Measurements from ENCODE around the gene CXCR1.

DNA sequence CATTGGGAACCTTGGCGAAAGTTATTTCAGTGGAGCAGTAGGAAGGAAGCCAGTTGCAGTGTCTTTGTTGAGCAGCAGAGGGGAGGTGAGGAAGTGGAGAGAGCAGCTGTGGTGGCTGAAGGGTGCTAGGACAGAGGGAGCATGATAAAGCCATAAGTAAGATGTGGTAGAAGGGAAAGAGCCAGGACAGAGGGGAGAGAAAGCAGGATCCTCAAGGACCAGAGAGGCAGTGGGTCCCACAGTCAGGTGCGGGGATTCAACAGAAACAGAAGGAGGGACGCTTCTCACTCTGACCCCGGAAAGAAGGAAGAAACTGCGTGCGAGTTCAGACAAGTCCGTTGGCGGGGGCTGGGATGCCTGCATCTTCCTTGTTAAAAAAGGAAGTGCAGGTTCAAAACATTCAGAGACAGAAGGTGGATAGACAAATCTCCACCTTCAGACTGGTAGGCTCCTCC is 41.1 kb downstream of the CXCR1 start, which contains the start of gene CXCR2:
- TF ChIP-seq CTCF (IDR thresholded peaks at IDR 0.05; ENCODE audit: insufficient read depth, low read length) (no peak), REST (IDR thresholded peaks at IDR 0.05; ENCODE audit: insufficient replicate concordance, low read depth) (peak; percentile 54), POLR2AphosphoS5 (IDR thresholded peaks at IDR 0.05; ENCODE audit: low read depth) (peak; percentile 66; the same call in 1 of the 2 replicates)

Measured in HL-60 (cell line).